Heart left ventricle (tissue), 13 donors: ENCODE measurements around the gene STX11.

Experiments
- CTCF ChIP-seq, 12 donors: fragments of 200-600 bp; sonication (generic) in 4 of 12; IDR thresholded peaks; one replicate each; pipeline versions ENCODE4 v1.5.0 to v1.8.0; 2018 to 2022; ENCODE audit warnings: antibody characterized with exemption in 12 of 12, mild to moderate bottlenecking in 5 of 12
- POLR2A ChIP-seq, 2 donors: fragments of 450-650 bp; IDR thresholded peaks; one replicate each; pipeline ENCODE4 v1.6.1; 2017; ENCODE audit warnings: antibody characterized with exemption in 2 of 2, mild to moderate bottlenecking in 2 of 2, moderate library complexity in 2 of 2
- donor health status: ischemic (EF 13 %, LVEDD 7.1; RV severe dilation, severe dysfunction).
- donor health status: DM: no; HTN: yes; CAD: no.
- donor health status: DM: no; HTN: no; CAD: no.
- donor health status: ischemic (EF 25% LVEDD 6.9; RV normal size, moderate dysfunction).
- donor health status: ischemic (EF 25% LVEDD 5.7; RV mildly dilated, moderate dysfunction).
- donor health status: ischemic (EF 35%, LVEDD 5.7; RV mildly dilated, moderate dysfunction).
- donor health status: nonischemic (EF 11% LVEDD 7.7; RV severe dilation, severe dysfunction).
- donor health status: DM: yes; HTN: yes; CAD: no.
- donor health status: PGD.
- donor health status: ischemic (EF 29% LVEDD 5.4; RV normal size, mild dysfunction).
- donor health status: nonischemic (EF 23%, LVEDD 6.1; RV moderate dilation, normal function).

GRCh38 chr6:144171406-144171805, 21.1 kb downstream of the STX11 start:
- TF ChIP-seq CTCF (IDR thresholded peaks at IDR 0.05) (no peak), POLR2A (IDR thresholded peaks at IDR 0.05) (no peak)
